Fibroblast of pulmonary artery (primary cell): Measurements from ENCODE around the gene KIAA1755.
A peak's percentile ranks its signal among the peaks of the same experiment; 100 is the strongest.

Experiments
- DNase-seq: peaks from one replicate; pipeline ENCODE4 v3.0.0-alpha.2; 2010; ENCODE audit warnings: low read depth
- H3K4me3 ChIP-seq: replicated peaks from 2 replicates; pipeline ENCODE4 v1.5.1; 2011; ENCODE audit warnings: low read depth, mild to moderate bottlenecking, control low read depth, low read length, moderate library complexity
- CTCF ChIP-seq: IDR thresholded peaks from 2 replicates; pipeline ENCODE4 v1.5.1; 2011; ENCODE audit warnings: mild to moderate bottlenecking, control low read depth, low read length, inconsistent platforms; ENCODE audit errors: missing control alignments

KIAA1755 gene

GRCh38 chr20:38278131-38278530, 17.6 kb upstream of the KIAA1755 start:
- TF ChIP-seq CTCF, result no peak
- no peak for DNase-seq
- H3K4me3 ChIP-seq, result no peak overlapping the region

GRCh38 chr20:38277691-38278090, 17.2 kb upstream of the KIAA1755 start:
- no peak for TF ChIP-seq CTCF
- no peak overlapping the region for H3K4me3 ChIP-seq
- no peak for DNase-seq

- no peak for DNase-seq
- no peak overlapping the region for H3K4me3 ChIP-seq
- TF ChIP-seq CTCF, result no peak
Measured at GRCh38 chr20:38277285-38277684, 16.8 kb upstream of the KIAA1755 start.

GRCh38 chr20:38275815-38276550, 15.4 kb upstream of the KIAA1755 start:
- H3K4me3 ChIP-seq, result no peak overlapping the region
- peak; percentile 85 for DNase-seq
- no peak for TF ChIP-seq CTCF

GRCh38 chr20:38272961-38273360, 12.4 kb upstream of the KIAA1755 start:
- TF ChIP-seq CTCF, result no peak
- H3K4me3 ChIP-seq, result no peak overlapping the region
- DNase-seq, result peak; percentile 62

- no peak for TF ChIP-seq CTCF
- H3K4me3 ChIP-seq, result no peak overlapping the region
- peak; percentile 55 for DNase-seq
Measured at GRCh38 chr20:38272398-38272797, 11.9 kb upstream of the KIAA1755 start.

- no peak for DNase-seq
- TF ChIP-seq CTCF, result no peak
- H3K4me3 ChIP-seq, result no peak overlapping the region
Measured at GRCh38 chr20:38271608-38272120, 11.1 kb upstream of the KIAA1755 start.
